Liver (tissue), 9 donors: ENCODE data around the gene SYCP3. TPM values are rescaled to one million over a fixed set of nuclear protein-coding genes. Genes with fewer than 3 reads are reported as not detected.

Source experiments
- DNase-seq: peaks from one replicate; pipeline ENCODE4 v3.0.0-alpha.2; 2017; ENCODE audit warnings: low spot score
- H3K27ac ChIP-seq, 2 donors: one replicate each; pipeline ENCODE4 v1.7.0; 2013; ENCODE audit warnings: inconsistent platforms in 2 of 2, low read length in 2 of 2, control low read depth in 1 of 2, low read depth in 1 of 2, mild to moderate bottlenecking in 1 of 2
- H3K27me3 ChIP-seq, 4 donors: one replicate each; pipeline versions ENCODE4 v1.6.1 to v1.7.0; 2013; ENCODE audit warnings: low read length in 3 of 4, inconsistent platforms in 1 of 4, mild to moderate bottlenecking in 1 of 4, moderate library complexity in 1 of 4; ENCODE audit not compliant: control insufficient read depth in 4 of 4, insufficient read depth in 4 of 4
- H3K36me3 ChIP-seq, 4 donors: one replicate each; pipeline versions ENCODE4 v1.6.1 to v1.7.0; 2013; ENCODE audit warnings: low read length in 3 of 4, mild to moderate bottlenecking in 3 of 4, low read depth in 1 of 4, moderate library complexity in 1 of 4; ENCODE audit not compliant: control insufficient read depth in 4 of 4, insufficient read depth in 3 of 4
- H3K4me1 ChIP-seq, 4 donors: one replicate each; pipeline versions ENCODE4 v1.6.1 to v1.7.0; 2013; ENCODE audit warnings: low read length in 3 of 4, mild to moderate bottlenecking in 3 of 4, moderate library complexity in 1 of 4; ENCODE audit not compliant: control insufficient read depth in 4 of 4, insufficient read depth in 4 of 4
- H3K4me3 ChIP-seq, 3 donors: one replicate each; pipeline versions ENCODE4 v1.6.1 to v1.7.0; 2013; ENCODE audit warnings: low read length in 3 of 3, control low read depth in 1 of 3, low read depth in 1 of 3, mild to moderate bottlenecking in 1 of 3
- H3K9ac ChIP-seq, 2 donors: one replicate each; pipeline ENCODE4 v1.7.0; 2013; ENCODE audit warnings: low read length in 2 of 2, mild to moderate bottlenecking in 2 of 2, moderate library complexity in 2 of 2, control low read depth in 1 of 2, low read depth in 1 of 2
- H3K9me3 ChIP-seq, 4 donors: one replicate each; pipeline versions ENCODE4 v1.6.1 to v1.7.0; 2013; ENCODE audit warnings: low read length in 3 of 4; ENCODE audit not compliant: control insufficient read depth in 4 of 4
- CTCF ChIP-seq: fragments of 150-350 bp; IDR thresholded peaks from 2 replicates; pipeline ENCODE4 v1.5.1; 2017; ENCODE audit warnings: improper control_type of control experiment, low read depth, low read length; ENCODE audit not compliant: missing input control
- FOXA1 ChIP-seq: IDR thresholded peaks from 2 replicates; pipeline ENCODE4 v1.6.1; 2016; ENCODE audit warnings: antibody characterized with exemption
- FOXA2 ChIP-seq: IDR thresholded peaks from 2 replicates; pipeline ENCODE4 v1.6.1; 2016; ENCODE audit warnings: antibody characterized with exemption
- GABPA ChIP-seq, 2 donors: IDR thresholded peaks in 1 of 2; conservative IDR thresholded peaks in 1 of 2; 2 replicates each; pipeline ENCODE4 v1.6.1; 2016; ENCODE audit warnings: antibody characterized with exemption in 2 of 2, mild to moderate bottlenecking in 1 of 2, moderate library complexity in 1 of 2
- HNF4A ChIP-seq, 2 donors: conservative IDR thresholded peaks; 2 replicates each; pipeline ENCODE4 v1.6.1; 2016; ENCODE audit warnings: antibody characterized with exemption in 2 of 2, mild to moderate bottlenecking in 2 of 2
- HNF4G ChIP-seq: IDR thresholded peaks from 2 replicates; pipeline ENCODE4 v1.6.1; 2016; ENCODE audit warnings: antibody characterized with exemption
- RAD21 ChIP-seq, 2 donors: IDR thresholded peaks; 2 replicates each; pipeline ENCODE4 v1.6.1; 2016; ENCODE audit warnings: antibody characterized with exemption in 2 of 2, mild to moderate bottlenecking in 2 of 2
- REST ChIP-seq: IDR thresholded peaks from 2 replicates; pipeline ENCODE4 v1.6.1; 2016; ENCODE audit warnings: antibody characterized with exemption, mild to moderate bottlenecking
- RXRA ChIP-seq, 2 donors: IDR thresholded peaks; 2 replicates each; pipeline ENCODE4 v1.6.1; 2017 to 2018; ENCODE audit warnings: antibody characterized with exemption in 2 of 2, mild to moderate bottlenecking in 1 of 2
- SP1 ChIP-seq: IDR thresholded peaks from 2 replicates; pipeline ENCODE4 v1.6.1; 2018; ENCODE audit warnings: antibody characterized with exemption, mild to moderate bottlenecking
- TAF1 ChIP-seq: conservative IDR thresholded peaks from 2 replicates; pipeline ENCODE4 v1.6.1; 2016; ENCODE audit warnings: antibody characterized with exemption, mild to moderate bottlenecking
- YY1 ChIP-seq: IDR thresholded peaks from 2 replicates; pipeline ENCODE4 v1.6.1; 2016; ENCODE audit warnings: antibody characterized with exemption, mild to moderate bottlenecking
- WGBS: extraction: QIAGEN DNeasy Blood & Tissue Kit; methylation state at CpG from one replicate; pipeline ENCODE4 v1.1.7; 2013; 5-methylcytosine and 5-hydroxymethylcytosine counted together
- polyA plus RNA-seq, 2 donors: library from polyadenylated mRNA; stranded (reverse) in 1 of 2; unstranded in 1 of 2; fragments of 200-250 nt in 1 of 2; fragments of >200 nt in 1 of 2; fragmentation: Nextera tagmentation in 1 of 2; extraction: Ambion mirVana in 1 of 2; gene quantifications; one replicate each; pipeline versions ENCODE4 v1.2.1 to v1.2.3, GENCODE V29; 2013 to 2015
- total RNA-seq, 2 donors: library from RNA; depleted of rRNA; stranded (reverse); fragments of >200 nt; gene quantifications; one replicate each; pipeline ENCODE4 v1.2.3, GENCODE V29; 2014
- TF ChIP-seq, protein P1 (sequence below): IDR thresholded peaks from 2 replicates; pipeline ENCODE4 v1.6.1; 2016; ENCODE audit warnings: antibody characterized with exemption
- TF ChIP-seq, protein P2 (sequence below): IDR thresholded peaks from 2 replicates; pipeline ENCODE4 v1.6.1; 2016; ENCODE audit warnings: antibody characterized with exemption
- TF ChIP-seq, protein P3 (sequence below): IDR thresholded peaks from 2 replicates; pipeline ENCODE4 v1.6.1; 2016; ENCODE audit warnings: antibody characterized with exemption
- donor health status: healthy.
- donor health status: healthy.
- donor health status: healthy.
- donor health status: healthy.
- donor health status: healthy.

The SYCP3 gene
- total and polyA plus RNA-seq, 4 donors, result 0.17 to 3.0 TPM; not detected in 2

DNA sequence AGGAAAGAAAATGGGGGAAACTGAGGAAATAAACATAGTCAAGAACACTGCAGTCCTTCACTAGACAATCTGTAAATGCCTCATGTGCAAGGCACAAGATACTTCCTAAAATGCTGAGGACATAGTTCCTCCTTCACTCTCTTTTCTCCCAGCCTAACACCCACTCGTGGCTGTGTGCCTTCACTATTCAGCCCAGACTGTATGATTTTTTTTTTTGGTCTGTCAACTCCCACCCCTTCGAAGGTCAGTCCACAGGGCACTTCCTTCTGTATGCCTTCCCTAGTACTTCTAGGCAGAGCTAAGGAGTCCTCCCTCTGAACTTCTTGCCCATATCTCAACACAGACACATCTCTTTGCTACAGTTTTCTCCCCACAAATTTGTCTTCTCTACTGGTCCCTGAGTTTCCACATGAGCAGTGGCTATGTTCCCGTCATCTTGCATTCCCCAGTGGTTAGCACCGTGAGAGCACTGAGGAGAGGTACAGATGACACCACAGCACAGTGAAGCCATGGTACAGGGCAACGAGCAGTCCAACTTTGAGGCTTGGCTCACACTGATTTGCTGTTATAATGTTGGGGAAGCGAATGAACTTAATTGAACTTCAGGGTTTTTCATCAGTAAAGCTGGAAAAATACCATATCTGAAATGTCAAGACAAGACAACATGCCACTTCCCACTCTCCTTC is 24.1 kb upstream of the SYCP3 start:
- no peaks in the 10 kb centered on the region for H3K4me1 ChIP-seq
- H3K4me3 ChIP-seq, result no peak overlapping the region
- DNase-seq, result no peak
- no peak overlapping the region for H3K9ac ChIP-seq
- no peak overlapping the region for H3K27ac ChIP-seq
- peaks cover 1 to 14% (median 6%) of the 10 kb centered on the region in 4 donors for H3K36me3 ChIP-seq
- TF ChIP-seq RXRA (IDR thresholded peaks at IDR 0.05) (no peak), YY1 (no peak), GABPA (IDR thresholded peaks at IDR 0.05 in 1 of 2, conservative IDR thresholded peaks at IDR 0.05 in 1 of 2) (no peak), RAD21 (IDR thresholded peaks at IDR 0.05) (no peak), SP1 (no peak), TAF1 (no peak), REST (no peak), HNF4A (conservative IDR thresholded peaks at IDR 0.05) (no peak), HNF4G (no peak), CTCF (no peak)
- TF ChIP-seq, protein P1, sequence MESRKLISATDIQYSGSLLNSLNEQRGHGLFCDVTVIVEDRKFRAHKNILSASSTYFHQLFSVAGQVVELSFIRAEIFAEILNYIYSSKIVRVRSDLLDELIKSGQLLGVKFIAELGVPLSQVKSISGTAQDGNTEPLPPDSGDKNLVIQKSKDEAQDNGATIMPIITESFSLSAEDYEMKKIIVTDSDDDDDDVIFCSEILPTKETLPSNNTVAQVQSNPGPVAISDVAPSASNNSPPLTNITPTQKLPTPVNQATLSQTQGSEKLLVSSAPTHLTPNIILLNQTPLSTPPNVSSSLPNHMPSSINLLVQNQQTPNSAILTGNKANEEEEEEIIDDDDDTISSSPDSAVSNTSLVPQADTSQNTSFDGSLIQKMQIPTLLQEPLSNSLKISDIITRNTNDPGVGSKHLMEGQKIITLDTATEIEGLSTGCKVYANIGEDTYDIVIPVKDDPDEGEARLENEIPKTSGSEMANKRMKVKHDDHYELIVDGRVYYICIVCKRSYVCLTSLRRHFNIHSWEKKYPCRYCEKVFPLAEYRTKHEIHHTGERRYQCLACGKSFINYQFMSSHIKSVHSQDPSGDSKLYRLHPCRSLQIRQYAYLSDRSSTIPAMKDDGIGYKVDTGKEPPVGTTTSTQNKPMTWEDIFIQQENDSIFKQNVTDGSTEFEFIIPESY, result no peak
- TF ChIP-seq, protein P2, sequence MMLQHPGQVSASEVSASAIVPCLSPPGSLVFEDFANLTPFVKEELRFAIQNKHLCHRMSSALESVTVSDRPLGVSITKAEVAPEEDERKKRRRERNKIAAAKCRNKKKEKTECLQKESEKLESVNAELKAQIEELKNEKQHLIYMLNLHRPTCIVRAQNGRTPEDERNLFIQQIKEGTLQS, result no peak
- TF ChIP-seq, protein P3, sequence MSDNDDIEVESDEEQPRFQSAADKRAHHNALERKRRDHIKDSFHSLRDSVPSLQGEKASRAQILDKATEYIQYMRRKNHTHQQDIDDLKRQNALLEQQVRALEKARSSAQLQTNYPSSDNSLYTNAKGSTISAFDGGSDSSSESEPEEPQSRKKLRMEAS, result no peak
- WGBS, result 80% methylated on average over 6 of the region's 6 CpGs
- H3K9me3 ChIP-seq, result no peaks in the 10 kb centered on the region
- no peaks in the 10 kb centered on the region for H3K27me3 ChIP-seq

- Histone ChIP-seq H3K4me3 (no peak overlapping the region), H3K9me3 (no peaks in the 10 kb centered on the region), H3K9ac (no peak overlapping the region), H3K36me3 (peaks cover 1 to 14% (median 6%) of the 10 kb centered on the region in 4 donors), H3K4me1 (no peaks in the 10 kb centered on the region), H3K27me3 (no peaks in the 10 kb centered on the region), H3K27ac (no peak overlapping the region)
- DNase-seq, result no peak
- 97% methylated on average over 4 of the region's 4 CpGs for WGBS
- TF ChIP-seq RAD21 (IDR thresholded peaks at IDR 0.05), result no peak
- no peak for TF ChIP-seq GABPA (IDR thresholded peaks at IDR 0.05 in 1 of 2, conservative IDR thresholded peaks at IDR 0.05 in 1 of 2)
- no peak for TF ChIP-seq HNF4A (conservative IDR thresholded peaks at IDR 0.05)
- TF ChIP-seq FOXA2, result no peak
- TF ChIP-seq RXRA (IDR thresholded peaks at IDR 0.05), result no peak
- no peak for TF ChIP-seq CTCF
- TF ChIP-seq, protein P2, result no peak
- TF ChIP-seq YY1, result no peak
- TF ChIP-seq, protein P1, result no peak
- TF ChIP-seq, protein P3, result no peak
- TF ChIP-seq FOXA1, result no peak
- no peak for TF ChIP-seq SP1
Measured at GRCh38 chr12:101761781-101762180, 22.5 kb upstream of the SYCP3 start.
